Fibroblast of villous mesenchyme (primary cell): Measurements from ENCODE around the gene SIRT7. TPM values are rescaled to one million over a fixed set of nuclear protein-coding genes. Genes with fewer than 3 reads are reported as not detected.

Source experiments
- DNase-seq: peaks from one replicate; pipeline ENCODE4 v3.0.0-alpha.2; 2010; ENCODE audit warnings: low read depth
- H3K4me3 ChIP-seq: 2 replicates; pipeline ENCODE4 v1.5.1; 2011; ENCODE audit warnings: low read depth, mild to moderate bottlenecking, low read length
- CTCF ChIP-seq: IDR thresholded peaks from 2 replicates; pipeline ENCODE4 v1.5.1; 2012; ENCODE audit warnings: low read depth, mild to moderate bottlenecking, low read length; ENCODE audit not compliant: insufficient read depth
- total RNA-seq: library from RNA; depleted of rRNA; stranded (reverse); fragments of >200 nt; gene quantifications from 2 replicates; pipeline ENCODE4 v1.2.3, GENCODE V29; 2012

Gene SIRT7
- total RNA-seq, 1 donor = 14.7 TPM

GRCh38 chr17:81902023-81902652 is 15.8 kb downstream of the SIRT7 start, which contains the start of gene NPB:
NPB (plus strand) TSS chr17:81902238; CDS start chr17:81902278, 40 bp downstream.
- peak within 1 kb of the TSS; percentile 40 for H3K4me3 ChIP-seq
- no peak for TF ChIP-seq CTCF

GRCh38 chr17:81901167-81902022 is 16.6 kb downstream of the SIRT7 start:
- no peak for TF ChIP-seq CTCF
- H3K4me3 ChIP-seq = peak overlapping the region; percentile 40
- no peak for DNase-seq

More at GRCh38 chr17:81902023-81902652, 15.8 kb downstream of the SIRT7 start, which contains the start of gene NPB:
- DNase-seq = no peak

- H3K4me3 ChIP-seq = no peak overlapping the region
- DNase-seq = no peak
- TF ChIP-seq CTCF = no peak
Measured at GRCh38 chr17:81900181-81900820, 17.7 kb downstream of the SIRT7 start.

GRCh38 chr17:81899514-81900166 is 18.3 kb downstream of the SIRT7 start:
- no peak for DNase-seq
- H3K4me3 ChIP-seq = no peak overlapping the region
- no peak for TF ChIP-seq CTCF

- no peak for TF ChIP-seq CTCF
- H3K4me3 ChIP-seq = no peak overlapping the region
- no peak for DNase-seq
Measured at GRCh38 chr17:81898885-81899284, 19.1 kb downstream of the SIRT7 start.
